Mesothelial cell of epicardium (in vitro differentiated cells): Measurements from ENCODE around the gene CLIC5. TPM values are rescaled to one million over a fixed set of nuclear protein-coding genes. Genes with fewer than 3 reads are reported as not detected.

Experiments
- DNase-seq, 2 experiments: peaks; one replicate each; pipeline ENCODE4 v3.0.0; 2021; ENCODE audit warnings: low spot score in 2 of 2; ENCODE audit not compliant: unreplicated experiment in 2 of 2
- H3K27ac Mint-ChIP-seq: 2 replicates; pipeline ENCODE4 v1.8.0; 2021; ENCODE audit warnings: mixed read lengths
- H3K27me3 Mint-ChIP-seq: 2 replicates; pipeline ENCODE4 v1.8.0; 2021; ENCODE audit warnings: low read depth, mixed read lengths
- H3K36me3 Mint-ChIP-seq: 2 replicates; pipeline ENCODE4 v1.8.0; 2021; ENCODE audit warnings: mixed read lengths
- H3K4me1 Mint-ChIP-seq: 2 replicates; pipeline ENCODE4 v1.8.0; 2021; ENCODE audit warnings: mixed read lengths
- H3K4me3 Mint-ChIP-seq: 2 replicates; pipeline ENCODE4 v1.8.0; 2021; ENCODE audit warnings: mild to moderate bottlenecking, moderate library complexity, mixed read lengths
- H3K9me3 Mint-ChIP-seq: 2 replicates; pipeline ENCODE4 v1.8.0; 2021; ENCODE audit warnings: mixed read lengths
- CTCF ChIP-seq: fragments of 200-600 bp; sonication (generic); IDR thresholded peaks from one replicate; pipeline ENCODE4 v1.5.0; 2021; ENCODE audit warnings: antibody characterized with exemption; ENCODE audit not compliant: unreplicated experiment
- total RNA-seq: library from RNA; stranded (reverse); gene quantifications from 3 replicates; pipeline ENCODE4 v1.2.1, GENCODE V29; 2021

Gene CLIC5
- total RNA-seq, 1 donor from 2014 or later = 1.8 TPM

- no peak for TF ChIP-seq CTCF
- Mint-ChIP-seq H3K4me3 (no peak overlapping the region), H3K4me1 (peaks cover 19% of the 10 kb centered on the region), H3K27me3 (no peaks in the 10 kb centered on the region), H3K36me3 (no peaks in the 10 kb centered on the region), H3K9me3 (no peaks in the 10 kb centered on the region), H3K27ac (peak overlapping the region; percentile 41)
- no peak for DNase-seq
Observed at GRCh38 chr6:45835721-45836437, 179.8 kb downstream of the CLIC5 start.

GRCh38 chr6:45832063-45832462 is 183.6 kb downstream of the CLIC5 start:
- Mint-ChIP-seq H3K4me3 (no peak overlapping the region), H3K27ac (no peak overlapping the region), H3K27me3 (no peaks in the 10 kb centered on the region), H3K4me1 (peaks cover 21% of the 10 kb centered on the region), H3K9me3 (no peaks in the 10 kb centered on the region), H3K36me3 (no peaks in the 10 kb centered on the region)
- DNase-seq = no peak
- TF ChIP-seq CTCF = no peak

Other genes with a start within 250 kb of the CLIC5 start
- gene ENPP4, start 114.1 kb upstream of the CLIC5 start, total RNA-seq = 4.8 to 5.2 TPM (median 5.1 TPM) in 3 replicates
- 7.4 to 8.7 TPM (median 7.7 TPM) in 3 replicates for gene ENPP5, start 155.1 kb upstream of the CLIC5 start, total RNA-seq